Loucy (cell line): ENCODE data around the gene IFT22.

Experiments
- EZH2phosphoT487 ChIP-seq: fragments of 200-600 bp; IDR thresholded peaks from 2 replicates; pipeline ENCODE4 v1.6.1; 2018; ENCODE audit warnings: antibody characterized with exemption, mild to moderate bottlenecking, moderate library complexity, borderline replicate concordance
- TF ChIP-seq, protein P1 (sequence below): fragments of 200-600 bp; sonication (generic); conservative IDR thresholded peaks from 2 replicates; pipeline ENCODE4 v1.5.1; 2014; ENCODE audit warnings: mild to moderate bottlenecking, antibody characterized with exemption, low read length

DNA sequence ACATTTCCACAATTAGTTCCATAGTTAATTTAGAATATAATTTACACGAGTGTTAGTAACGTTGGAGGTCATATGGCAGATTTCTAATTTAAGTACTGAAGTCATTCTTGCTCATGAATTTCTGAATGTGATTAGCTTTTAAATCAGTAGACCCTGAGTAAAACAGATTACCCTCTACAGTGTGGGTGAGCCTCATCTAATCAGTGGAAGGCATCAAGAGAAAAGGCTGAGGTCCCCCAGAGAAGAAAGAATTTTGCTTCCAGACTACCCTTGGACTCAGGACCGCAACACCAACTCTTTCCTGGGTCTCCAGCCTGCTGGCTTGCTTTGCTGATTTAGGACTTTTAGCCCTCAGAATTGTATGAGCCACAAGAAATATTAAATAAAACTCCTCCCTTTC lies 33.2 kb downstream of the IFT22 start:
- TF ChIP-seq, protein P1, sequence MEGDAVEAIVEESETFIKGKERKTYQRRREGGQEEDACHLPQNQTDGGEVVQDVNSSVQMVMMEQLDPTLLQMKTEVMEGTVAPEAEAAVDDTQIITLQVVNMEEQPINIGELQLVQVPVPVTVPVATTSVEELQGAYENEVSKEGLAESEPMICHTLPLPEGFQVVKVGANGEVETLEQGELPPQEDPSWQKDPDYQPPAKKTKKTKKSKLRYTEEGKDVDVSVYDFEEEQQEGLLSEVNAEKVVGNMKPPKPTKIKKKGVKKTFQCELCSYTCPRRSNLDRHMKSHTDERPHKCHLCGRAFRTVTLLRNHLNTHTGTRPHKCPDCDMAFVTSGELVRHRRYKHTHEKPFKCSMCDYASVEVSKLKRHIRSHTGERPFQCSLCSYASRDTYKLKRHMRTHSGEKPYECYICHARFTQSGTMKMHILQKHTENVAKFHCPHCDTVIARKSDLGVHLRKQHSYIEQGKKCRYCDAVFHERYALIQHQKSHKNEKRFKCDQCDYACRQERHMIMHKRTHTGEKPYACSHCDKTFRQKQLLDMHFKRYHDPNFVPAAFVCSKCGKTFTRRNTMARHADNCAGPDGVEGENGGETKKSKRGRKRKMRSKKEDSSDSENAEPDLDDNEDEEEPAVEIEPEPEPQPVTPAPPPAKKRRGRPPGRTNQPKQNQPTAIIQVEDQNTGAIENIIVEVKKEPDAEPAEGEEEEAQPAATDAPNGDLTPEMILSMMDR: no peak
- TF ChIP-seq EZH2phosphoT487: no peak
